ENCODE data around the gene NCOA7. TPM values are rescaled to one million over a fixed set of nuclear protein-coding genes. Genes with fewer than 3 reads are reported as not detected.
"Not testable (repeated sequence)": the region's sequence is repeated elsewhere in the genome, so short reads cannot be mapped to it uniquely, and the experiment has no call there.

The NCOA7 gene
- total RNA-seq, 3 donors from 2014 or later: 62.6 to 94.7 (median 82.4) TPM

DNA sequence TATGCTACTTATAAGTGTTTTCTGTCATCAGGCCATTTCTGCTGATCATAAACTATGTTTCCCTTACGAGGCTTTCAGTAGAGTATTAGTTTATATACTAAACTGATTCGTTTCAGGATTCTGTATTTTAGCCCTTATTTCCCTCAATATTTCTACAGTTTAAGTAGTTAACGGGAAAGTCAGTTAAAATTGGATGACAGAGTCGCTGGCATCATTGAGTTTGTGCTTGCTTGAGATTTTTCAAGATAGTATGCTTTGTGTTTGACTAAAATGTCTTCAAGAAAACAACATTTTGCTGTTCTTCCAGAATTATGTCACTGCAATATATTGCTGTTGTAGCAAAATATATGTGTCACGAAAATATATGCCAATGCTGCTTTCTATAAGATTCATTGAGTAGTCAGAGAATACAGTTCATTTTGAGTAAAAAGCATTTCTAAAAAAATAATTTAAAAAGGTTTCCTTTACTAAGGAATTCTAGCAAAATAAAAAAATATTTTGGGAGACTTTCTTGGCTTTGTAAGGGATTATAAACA lies 51.4 kb downstream of the NCOA7 start:
- DNase-seq (ENCODE audit: low spot score in 2 of 2): no peak
- no peaks in the 10 kb centered on the region for H3K36me3 ChIP-seq
- intact Hi-C loops (cut with DNase I; ENCODE audit: low total_unique reads): no loop called here
- no peak for TF ChIP-seq POLR2AphosphoS5 (IDR thresholded peaks at IDR 0.05)
- TF ChIP-seq, protein P1, sequence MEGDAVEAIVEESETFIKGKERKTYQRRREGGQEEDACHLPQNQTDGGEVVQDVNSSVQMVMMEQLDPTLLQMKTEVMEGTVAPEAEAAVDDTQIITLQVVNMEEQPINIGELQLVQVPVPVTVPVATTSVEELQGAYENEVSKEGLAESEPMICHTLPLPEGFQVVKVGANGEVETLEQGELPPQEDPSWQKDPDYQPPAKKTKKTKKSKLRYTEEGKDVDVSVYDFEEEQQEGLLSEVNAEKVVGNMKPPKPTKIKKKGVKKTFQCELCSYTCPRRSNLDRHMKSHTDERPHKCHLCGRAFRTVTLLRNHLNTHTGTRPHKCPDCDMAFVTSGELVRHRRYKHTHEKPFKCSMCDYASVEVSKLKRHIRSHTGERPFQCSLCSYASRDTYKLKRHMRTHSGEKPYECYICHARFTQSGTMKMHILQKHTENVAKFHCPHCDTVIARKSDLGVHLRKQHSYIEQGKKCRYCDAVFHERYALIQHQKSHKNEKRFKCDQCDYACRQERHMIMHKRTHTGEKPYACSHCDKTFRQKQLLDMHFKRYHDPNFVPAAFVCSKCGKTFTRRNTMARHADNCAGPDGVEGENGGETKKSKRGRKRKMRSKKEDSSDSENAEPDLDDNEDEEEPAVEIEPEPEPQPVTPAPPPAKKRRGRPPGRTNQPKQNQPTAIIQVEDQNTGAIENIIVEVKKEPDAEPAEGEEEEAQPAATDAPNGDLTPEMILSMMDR (IDR thresholded peaks at IDR 0.05): no peak
- no peak for TF ChIP-seq POLR2A (IDR thresholded peaks at IDR 0.05)
- no peaks in the 10 kb centered on the region for H3K4me1 ChIP-seq
- no peaks in the 10 kb centered on the region for H3K27me3 ChIP-seq
- H3K27ac ChIP-seq: no peak overlapping the region
- H3K4me3 ChIP-seq: no peak overlapping the region
- H3K9me3 ChIP-seq: no peaks in the 10 kb centered on the region

DNA sequence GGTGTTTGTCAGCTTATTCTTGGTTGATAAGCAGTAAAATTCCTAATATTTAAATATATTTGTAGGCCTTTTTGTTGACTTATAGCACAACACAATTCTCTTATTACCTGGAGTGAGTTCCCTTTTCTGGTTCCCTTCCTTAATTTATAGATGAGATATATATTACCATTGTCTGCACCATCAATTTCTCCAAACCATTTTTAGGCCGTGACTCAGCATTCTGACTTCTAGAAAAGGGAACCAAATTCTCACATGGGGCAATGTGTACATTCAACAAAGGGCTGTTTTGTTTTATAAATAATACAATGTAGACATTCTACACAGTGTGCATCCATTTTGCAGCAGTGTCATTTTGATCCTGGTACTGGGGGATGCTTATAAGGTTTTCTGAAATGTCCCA lies 52.8 kb downstream of the NCOA7 start:
- intact Hi-C loops (cut with DNase I; ENCODE audit: low total_unique reads): no loop called here
- Histone ChIP-seq H3K27ac (peak overlapping the region in 1 of 2 donors; percentile 28), H3K36me3 (no peaks in the 10 kb centered on the region), H3K4me1 (no peaks in the 10 kb centered on the region), H3K27me3 (no peaks in the 10 kb centered on the region), H3K9me3 (no peaks in the 10 kb centered on the region), H3K4me3 (no peak overlapping the region)
- DNase-seq (ENCODE audit: low spot score in 2 of 2): no peak
- TF ChIP-seq, protein P1 (IDR thresholded peaks at IDR 0.05): no peak
- TF ChIP-seq POLR2A (IDR thresholded peaks at IDR 0.05): no peak

DNA sequence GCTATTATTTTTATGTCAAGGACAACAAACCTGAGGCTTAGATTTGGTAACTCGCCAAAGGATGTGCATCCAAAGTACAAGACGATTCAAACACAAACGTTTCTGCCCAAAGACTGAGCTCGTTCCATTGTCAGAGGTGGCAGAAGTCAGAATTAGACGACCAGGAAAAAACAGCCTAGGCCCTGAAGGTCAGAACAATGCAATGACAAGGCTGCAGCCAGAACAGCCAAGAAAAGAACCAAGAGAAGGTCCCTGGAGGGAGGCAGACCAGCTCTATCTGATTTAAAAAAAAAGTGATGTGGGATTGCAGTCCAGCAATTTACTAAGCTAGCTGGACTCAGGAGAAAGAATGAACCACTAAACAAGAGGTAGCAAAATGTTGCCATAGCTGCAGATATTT lies 54.2 kb downstream of the NCOA7 start:
- Histone ChIP-seq H3K9me3 (no peaks in the 10 kb centered on the region), H3K27ac (no peak overlapping the region), H3K36me3 (no peaks in the 10 kb centered on the region), H3K4me1 (no peaks in the 10 kb centered on the region), H3K27me3 (no peaks in the 10 kb centered on the region), H3K4me3 (no peak overlapping the region)
- intact Hi-C loops (cut with DNase I; ENCODE audit: low total_unique reads): no loop called here
- TF ChIP-seq POLR2A (IDR thresholded peaks at IDR 0.05): no peak
- TF ChIP-seq, protein P1 (IDR thresholded peaks at IDR 0.05): no peak
- TF ChIP-seq POLR2AphosphoS5 (IDR thresholded peaks at IDR 0.05): no peak
- no peak for DNase-seq (ENCODE audit: low spot score in 2 of 2)

DNA sequence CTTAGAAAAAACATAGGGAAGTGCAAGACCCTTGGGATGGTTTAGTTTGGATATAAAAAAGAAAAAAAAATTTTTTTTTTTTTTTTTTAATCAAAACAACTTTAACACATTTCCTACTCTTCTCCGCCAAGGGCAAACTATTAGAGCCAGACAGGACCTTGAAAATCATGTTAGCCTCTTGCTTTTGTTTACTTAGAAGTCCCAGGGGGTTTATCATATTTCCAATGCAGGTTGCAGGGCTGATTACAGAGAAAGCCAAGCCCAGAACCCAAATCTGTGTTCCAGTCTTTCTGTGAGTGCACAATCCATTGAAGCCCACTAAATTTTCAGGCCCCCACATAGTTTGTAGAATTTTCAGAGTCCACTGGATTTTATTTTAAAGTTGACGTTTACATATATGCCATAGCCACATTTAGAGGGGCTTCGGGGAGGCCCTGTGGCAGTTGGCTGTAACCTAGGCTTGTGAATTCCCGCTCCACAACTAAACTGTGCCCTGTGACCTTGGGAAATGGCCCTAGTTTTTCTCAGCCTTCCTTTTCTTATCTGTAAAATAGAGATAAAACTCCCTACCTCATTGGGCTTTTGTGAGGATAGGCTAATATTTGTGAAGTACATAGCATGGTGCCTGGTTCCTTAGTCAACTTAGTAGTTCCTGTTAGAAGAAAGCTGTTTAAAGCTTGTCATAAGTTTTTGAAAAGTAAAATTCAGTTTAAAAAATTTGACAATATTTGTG lies 55.7 kb downstream of the NCOA7 start:
- TF ChIP-seq POLR2AphosphoS5 (IDR thresholded peaks at IDR 0.05): no peak
- Histone ChIP-seq H3K27ac (no peak overlapping the region), H3K27me3 (no peaks in the 10 kb centered on the region), H3K4me3 (no peak overlapping the region), H3K9me3 (no peaks in the 10 kb centered on the region), H3K4me1 (no peaks in the 10 kb centered on the region), H3K36me3 (no peaks in the 10 kb centered on the region)
- intact Hi-C loops (cut with DNase I; ENCODE audit: low total_unique reads): no loop called here
- DNase-seq (ENCODE audit: low spot score in 2 of 2): no peak

DNA sequence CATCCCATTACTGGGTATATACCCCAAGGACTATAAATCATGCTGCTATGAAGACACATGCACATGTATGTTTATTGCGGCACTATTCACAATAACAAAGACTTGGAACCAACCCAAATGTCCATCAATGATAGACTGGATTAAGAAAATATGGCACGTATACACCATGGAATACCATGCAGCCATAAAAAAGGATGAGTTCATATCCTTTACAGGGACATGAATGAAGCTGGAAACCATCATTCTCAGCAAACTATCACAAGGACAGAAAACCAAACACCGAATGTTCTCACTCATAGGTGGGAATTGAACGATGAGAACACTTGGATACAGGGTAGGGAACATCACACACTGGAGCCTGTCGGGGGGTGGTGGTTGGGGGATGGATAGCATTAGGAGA lies 57.5 kb downstream of the NCOA7 start:
- H3K9me3 ChIP-seq; H3K27me3 ChIP-seq; H3K4me3 ChIP-seq; H3K27ac ChIP-seq; DNase-seq (ENCODE audit: low spot score in 2 of 2); H3K36me3 ChIP-seq; H3K4me1 ChIP-seq; intact Hi-C loops (cut with DNase I; ENCODE audit: low total_unique reads): not testable (repeated sequence)

DNA sequence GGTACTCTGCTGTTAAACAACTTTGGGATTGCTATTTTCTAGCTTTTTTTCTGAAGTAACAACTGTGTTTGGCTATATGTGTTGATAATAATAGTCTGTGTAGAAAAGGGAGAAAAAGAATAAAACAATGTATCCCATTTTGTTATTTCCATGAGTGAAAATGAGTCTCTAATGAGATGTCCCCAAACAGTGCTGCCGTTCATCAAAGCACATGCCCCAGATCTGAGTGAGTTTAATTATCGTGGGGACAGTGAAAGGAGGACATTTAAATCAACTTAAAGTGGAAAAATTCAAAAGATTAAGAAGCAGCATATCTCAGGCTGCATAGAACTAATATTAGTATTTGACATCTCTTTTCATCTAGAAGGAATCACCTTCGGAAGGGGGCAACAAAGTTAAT lies 59.6 kb downstream of the NCOA7 start:
- no peak for TF ChIP-seq POLR2AphosphoS5 (IDR thresholded peaks at IDR 0.05)
- no peak for TF ChIP-seq POLR2A (IDR thresholded peaks at IDR 0.05)
- TF ChIP-seq, protein P1 (IDR thresholded peaks at IDR 0.05): no peak
- Histone ChIP-seq H3K27ac (no peak overlapping the region), H3K9me3 (no peaks in the 10 kb centered on the region), H3K4me1 (no peaks in the 10 kb centered on the region), H3K36me3 (no peaks in the 10 kb centered on the region), H3K4me3 (no peak overlapping the region), H3K27me3 (no peaks in the 10 kb centered on the region)
- no peak for DNase-seq (ENCODE audit: low spot score in 2 of 2)
- intact Hi-C loops (cut with DNase I; ENCODE audit: low total_unique reads): no loop called here
